B cell (primary cell): ENCODE measurements around the gene ARMC6. TPM values are rescaled to one million over a fixed set of nuclear protein-coding genes. Genes with fewer than 3 reads are reported as not detected.

Experiments
- ATAC-seq: fragments of 200-7000 bp; cut with Tn5 transposase; one replicate; pipeline ENCODE4 v1.10.0; 2021; ENCODE audit warnings: low read depth, mild to moderate bottlenecking, moderate number of reproducible peaks, moderate library complexity
- CTCF ChIA-PET: fragments of 350-600 bp; sonication (Branson Sonifier 250); formaldehyde crosslinking; loops from one replicate; lab custom pipeline; 2021; ENCODE audit warnings: antibody characterized with exemption, inconsistent platforms; lab: Charles Lee
- POLR2A ChIA-PET: fragments of 350-600 bp; sonication (Branson Sonifier 250); formaldehyde crosslinking; loops from one replicate; lab custom pipeline; 2021; ENCODE audit warnings: antibody characterized with exemption; lab: Charles Lee
- DNase-seq: peaks from one replicate; pipeline ENCODE4 v3.0.0; 2013
- H2AFZ ChIP-seq: 2 replicates; pipeline ENCODE4 v1.6.1; 2012; ENCODE audit warnings: mild to moderate bottlenecking, low read depth, low read length; ENCODE audit not compliant: insufficient read depth, poor library complexity, severe bottlenecking
- H3K27ac ChIP-seq, 2 donors: 1 replicate in 1 of 2; 2 replicates in 1 of 2; pipeline ENCODE4 v1.5.1; 2012 to 2013; ENCODE audit warnings: low read length in 2 of 2, mild to moderate bottlenecking in 2 of 2, moderate library complexity in 1 of 2
- H3K27me3 ChIP-seq, 4 experiments: fragments of 200-600 bp in 1 of 4; sonication (generic) in 1 of 4; replicated peaks in 1 of 4; 1 replicate in 2 of 4; 2 replicates in 2 of 4; pipeline versions ENCODE4 v1.6.1 to v1.7.0; 2013 to 2016; ENCODE audit warnings: low read length in 3 of 4, mild to moderate bottlenecking in 2 of 4, mixed read lengths in 1 of 4, moderate library complexity in 1 of 4; ENCODE audit not compliant: insufficient read depth in 4 of 4, control insufficient read depth in 3 of 4; ENCODE audit errors: control extremely low read depth in 1 of 4
- H3K36me3 ChIP-seq, 2 experiments: replicated peaks in 1 of 2; 1 replicate in 1 of 2; 2 replicates in 1 of 2; pipeline versions ENCODE4 v1.6.1 to v1.7.1; 2013; ENCODE audit warnings: low read length in 1 of 2; ENCODE audit not compliant: insufficient read depth in 2 of 2, control insufficient read depth in 1 of 2; ENCODE audit errors: control extremely low read depth in 1 of 2, extremely low read depth in 1 of 2
- H3K4me1 ChIP-seq, 2 donors: fragments of 200-600 bp in 1 of 2; sonication (generic) in 1 of 2; 1 replicate in 1 of 2; 2 replicates in 1 of 2; pipeline versions ENCODE4 v1.5.1 to v1.6.1; 2013 to 2017; ENCODE audit warnings: low read length in 2 of 2; ENCODE audit not compliant: control insufficient read depth in 2 of 2, insufficient read depth in 2 of 2
- H3K4me2 ChIP-seq: replicated peaks from 2 replicates; pipeline ENCODE3; 2012; ENCODE audit warnings: mild to moderate bottlenecking, low read depth, low read length; ENCODE audit not compliant: poor library complexity, severe bottlenecking
- H3K4me3 ChIP-seq, 5 experiments: fragments of 200-600 bp in 1 of 5; sonication (generic) in 1 of 5; 1 replicate in 3 of 5; 2 replicates in 2 of 5; pipeline versions ENCODE4 v1.5.1 to v1.7.0; 2011 to 2016; ENCODE audit warnings: low read length in 4 of 5, mild to moderate bottlenecking in 4 of 5, low read depth in 2 of 5, control low read depth in 1 of 5, moderate library complexity in 1 of 5; ENCODE audit not compliant: insufficient read depth in 1 of 5; ENCODE audit errors: control extremely low read depth in 1 of 5, extremely low read depth in 1 of 5
- H3K79me2 ChIP-seq: fragments of 200-600 bp; sonication (generic); one replicate; pipeline ENCODE4 v1.6.0; 2016; ENCODE audit warnings: low read length; ENCODE audit not compliant: control insufficient read depth, insufficient read depth
- H3K9ac ChIP-seq: fragments of 200-600 bp; sonication (generic); 2 replicates; pipeline ENCODE4 v1.6.1; 2017; ENCODE audit warnings: mild to moderate bottlenecking, low read length, moderate library complexity
- H3K9me3 ChIP-seq, 3 donors: one replicate each; pipeline versions ENCODE4 v1.6.1 to v1.7.1; 2013; ENCODE audit warnings: low read length in 2 of 3; ENCODE audit not compliant: control insufficient read depth in 2 of 3, insufficient read depth in 1 of 3; ENCODE audit errors: control extremely low read depth in 1 of 3
- H4K20me1 ChIP-seq: 2 replicates; pipeline ENCODE4 v1.6.0; 2012; ENCODE audit warnings: mild to moderate bottlenecking, low read length; ENCODE audit not compliant: insufficient read depth, control insufficient read depth, poor library complexity, severe bottlenecking
- H3K27ac Mint-ChIP-seq: one replicate; pipeline ENCODE4 v1.8.0; 2021; ENCODE audit warnings: mixed read lengths
- H3K27me3 Mint-ChIP-seq: one replicate; pipeline ENCODE4 v1.8.0; 2021; ENCODE audit warnings: mixed read lengths
- H3K4me1 Mint-ChIP-seq: one replicate; pipeline ENCODE4 v1.8.0; 2021; ENCODE audit warnings: mixed read lengths
- H3K4me3 Mint-ChIP-seq: one replicate; pipeline ENCODE4 v1.8.0; 2021; ENCODE audit warnings: mixed read lengths
- H3K9me3 Mint-ChIP-seq: one replicate; pipeline ENCODE4 v1.8.0; 2022; ENCODE audit warnings: mixed read lengths; ENCODE audit not compliant: insufficient read depth
- EZH2 ChIP-seq: IDR thresholded peaks from 2 replicates; pipeline ENCODE4 v1.6.1; 2012; ENCODE audit warnings: borderline replicate concordance, low read depth, mild to moderate bottlenecking, moderate library complexity, low read length; ENCODE audit not compliant: insufficient read depth, poor library complexity, severe bottlenecking
- WGBS: methylation state at CpG from one replicate; pipeline ENCODE4 v1.1.5; 2013; ENCODE audit warnings: missing lambda C conversion rate; ENCODE audit not compliant: insufficient coverage; 5-methylcytosine and 5-hydroxymethylcytosine counted together
- intact Hi-C: fragments of 100-400 bp; cut with micrococcal nuclease; formaldehyde crosslinking; loops from one replicate; pipeline ENCODE4 v1.10.0; 2022
- polyA plus RNA-seq: library from polyadenylated mRNA; depleted of rRNA; stranded (reverse); fragments of >200 nt; gene quantifications from 2 replicates; pipeline ENCODE4 v1.2.3, GENCODE V29; 2012
- total RNA-seq, 2 donors: library from RNA; stranded (reverse); fragments of 120-200 nt in 1 of 2; gene quantifications; 1 replicate in 1 of 2; 2 replicates in 1 of 2; pipeline versions ENCODE4 v1.2.3 to v1.2.4, GENCODE V29; 2013 to 2022
- TF ChIP-seq, protein P1 (sequence below): fragments of 200-600 bp; IDR thresholded peaks from one replicate; pipeline ENCODE4 v1.8.0; 2022; ENCODE audit warnings: antibody characterized with exemption, mild to moderate bottlenecking

Gene ARMC6
- total and polyA plus RNA-seq, 2 donors (not counting 1 experiment from before 2014, with no cell fraction given), result 15.2 to 27.6 TPM

DNA sequence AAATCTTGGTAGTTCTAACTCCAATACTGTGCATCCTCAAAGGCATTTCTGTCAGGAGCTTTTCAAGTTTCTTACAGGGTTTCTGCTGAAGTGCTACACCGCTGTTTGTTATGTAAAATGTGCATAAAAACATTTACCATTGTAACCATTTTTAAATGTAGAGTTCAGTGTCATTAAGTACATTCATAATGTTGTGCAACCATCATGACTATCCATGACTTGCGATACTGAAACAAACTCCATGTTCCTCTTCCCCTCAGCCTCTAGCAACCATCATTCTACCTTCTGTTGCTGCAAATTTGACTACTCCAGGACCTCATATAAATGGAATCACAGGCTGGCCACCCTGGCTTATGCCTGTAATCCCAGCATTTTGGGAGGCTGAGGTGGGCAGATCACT is 16.0 kb downstream of the ARMC6 start:
- 100% methylated on average over 1 of the region's 2 CpGs for WGBS
- Mint-ChIP-seq H3K4me3 (no peak overlapping the region), H3K27ac (no peak overlapping the region), H3K9me3 (no peaks in the 10 kb centered on the region), H3K4me1 (no peaks in the 10 kb centered on the region), H3K27me3 (no peaks in the 10 kb centered on the region)
- POLR2A ChIA-PET, result interaction anchor here (0.7 kb wide), 1 partner anchor 291 kb away, joined by 8 read pairs; no protein-coding TSS in a partner anchor
- Histone ChIP-seq H3K36me3 (peaks cover 3 to 38% of the 10 kb centered on the region in 2 experiments), H4K20me1 (no peaks in the 10 kb centered on the region), H3K9ac (no peak overlapping the region), H3K27ac (no peak overlapping the region), H2AFZ (no peak overlapping the region), H3K27me3 (no peaks in the 10 kb centered on the region), H3K4me3 (no peak overlapping the region), H3K4me1 (no peaks in the 10 kb centered on the region), H3K9me3 (no peaks in the 10 kb centered on the region), H3K4me2 (no peak overlapping the region), H3K79me2 (peaks cover 31% of the 10 kb centered on the region)
- CTCF ChIA-PET, result interaction anchor here (0.6 to 5.6 kb wide), 2 partner anchors 64 to 92 kb away, joined by 3 to 82 read pairs; no protein-coding TSS in a partner anchor
- ATAC-seq, result no peak
- intact Hi-C loops, result no loop called here
- TF ChIP-seq, protein P1, sequence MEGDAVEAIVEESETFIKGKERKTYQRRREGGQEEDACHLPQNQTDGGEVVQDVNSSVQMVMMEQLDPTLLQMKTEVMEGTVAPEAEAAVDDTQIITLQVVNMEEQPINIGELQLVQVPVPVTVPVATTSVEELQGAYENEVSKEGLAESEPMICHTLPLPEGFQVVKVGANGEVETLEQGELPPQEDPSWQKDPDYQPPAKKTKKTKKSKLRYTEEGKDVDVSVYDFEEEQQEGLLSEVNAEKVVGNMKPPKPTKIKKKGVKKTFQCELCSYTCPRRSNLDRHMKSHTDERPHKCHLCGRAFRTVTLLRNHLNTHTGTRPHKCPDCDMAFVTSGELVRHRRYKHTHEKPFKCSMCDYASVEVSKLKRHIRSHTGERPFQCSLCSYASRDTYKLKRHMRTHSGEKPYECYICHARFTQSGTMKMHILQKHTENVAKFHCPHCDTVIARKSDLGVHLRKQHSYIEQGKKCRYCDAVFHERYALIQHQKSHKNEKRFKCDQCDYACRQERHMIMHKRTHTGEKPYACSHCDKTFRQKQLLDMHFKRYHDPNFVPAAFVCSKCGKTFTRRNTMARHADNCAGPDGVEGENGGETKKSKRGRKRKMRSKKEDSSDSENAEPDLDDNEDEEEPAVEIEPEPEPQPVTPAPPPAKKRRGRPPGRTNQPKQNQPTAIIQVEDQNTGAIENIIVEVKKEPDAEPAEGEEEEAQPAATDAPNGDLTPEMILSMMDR, result no peak
- TF ChIP-seq EZH2, result no peak
- no peak for DNase-seq

DNA sequence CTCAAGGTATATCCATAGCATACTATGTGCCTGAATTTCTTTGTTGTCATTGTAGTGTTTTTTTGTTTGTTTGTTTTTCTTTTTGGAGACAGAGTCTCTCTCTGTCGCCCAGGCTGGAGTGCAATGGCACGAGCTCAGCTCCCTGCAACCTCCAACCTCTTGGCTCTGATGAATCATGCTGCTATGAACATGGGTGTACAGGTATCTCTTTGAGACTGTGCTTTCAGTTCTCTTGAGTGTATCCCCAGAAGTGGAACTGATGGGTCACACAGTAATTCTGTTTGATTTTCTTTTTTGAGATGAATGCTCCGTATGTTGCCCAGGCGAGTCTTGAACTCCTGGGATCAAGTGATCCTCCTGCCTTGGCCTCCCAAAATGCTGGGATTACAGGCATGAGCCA is 16.7 kb downstream of the ARMC6 start:
- Histone ChIP-seq H3K36me3 (peaks cover 0 to 39% of the 10 kb centered on the region in 2 experiments), H3K27me3 (no peaks in the 10 kb centered on the region), H4K20me1 (no peaks in the 10 kb centered on the region), H3K9ac (no peak overlapping the region), H3K9me3 (no peaks in the 10 kb centered on the region), H3K27ac (no peak overlapping the region), H3K4me3 (no peak overlapping the region), H3K79me2 (peaks cover 32% of the 10 kb centered on the region), H2AFZ (no peak overlapping the region), H3K4me1 (no peaks in the 10 kb centered on the region), H3K4me2 (no peak overlapping the region)
- POLR2A ChIA-PET, result no interaction called here
- no peak for TF ChIP-seq EZH2
- TF ChIP-seq, protein P1, result no peak
- Mint-ChIP-seq H3K4me1 (no peaks in the 10 kb centered on the region), H3K27ac (no peak overlapping the region), H3K4me3 (no peak overlapping the region), H3K9me3 (no peaks in the 10 kb centered on the region), H3K27me3 (no peaks in the 10 kb centered on the region)
- CTCF ChIA-PET, result interaction anchor here (1.2 to 5.6 kb wide), 2 partner anchors 66 to 91 kb away, joined by 4 to 82 read pairs; no protein-coding TSS in a partner anchor
- ATAC-seq (no peak), DNase-seq (no peak)
- intact Hi-C loops, result no loop called here
- 100% methylated on average over 4 of the region's 4 CpGs for WGBS
